ENCODE data around the gene CLDN16. TPM values are rescaled to one million over a fixed set of nuclear protein-coding genes. Genes with fewer than 3 reads are reported as not detected.

CLDN16 gene, protein sequence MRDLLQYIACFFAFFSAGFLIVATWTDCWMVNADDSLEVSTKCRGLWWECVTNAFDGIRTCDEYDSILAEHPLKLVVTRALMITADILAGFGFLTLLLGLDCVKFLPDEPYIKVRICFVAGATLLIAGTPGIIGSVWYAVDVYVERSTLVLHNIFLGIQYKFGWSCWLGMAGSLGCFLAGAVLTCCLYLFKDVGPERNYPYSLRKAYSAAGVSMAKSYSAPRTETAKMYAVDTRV
- under 1 TPM; 0.19 to 0.55 TPM for total RNA-seq
- 0.36 TPM for polyA plus RNA-seq (ENCODE audit: insufficient read depth, low read depth, low replicate concordance)
- long read RNA-seq, donor 1, partial matches to known transcripts: 0 of 1 reads
- long read RNA-seq, donor 1, other reads (novel, unspliced or antisense): 0 of 1 reads
- long read RNA-seq, donor 2: 0 reads

DNA sequence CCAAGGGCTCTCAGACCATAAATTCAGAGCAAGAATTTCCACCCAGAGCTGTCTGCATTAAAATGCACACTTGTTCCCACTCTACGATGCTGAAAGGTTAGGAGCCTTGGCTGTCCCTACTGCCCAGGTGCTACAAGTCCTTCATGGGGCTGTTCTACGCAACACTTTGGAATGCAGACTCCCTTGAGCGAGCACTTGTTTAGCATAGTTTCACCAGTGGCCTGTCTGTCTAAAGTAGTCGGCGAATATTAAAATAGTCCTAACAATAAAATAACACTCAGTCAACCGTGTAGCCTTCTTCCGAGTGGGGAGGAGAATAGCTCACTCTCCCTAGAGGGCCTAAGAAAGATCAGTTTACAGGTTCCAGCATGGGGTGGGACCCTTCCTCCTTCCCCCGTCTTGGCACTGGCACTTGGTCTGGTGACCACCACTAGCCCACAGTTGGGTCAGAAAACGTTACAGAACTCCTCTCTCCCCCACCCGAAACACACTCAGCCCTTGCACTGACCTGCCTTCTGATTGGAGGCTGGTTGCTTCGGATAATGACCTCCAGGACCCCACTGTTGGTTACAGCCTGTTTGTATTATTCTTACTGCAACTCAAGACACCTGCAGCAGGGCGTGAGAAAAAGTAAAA, at the start of gene CLDN16:
Gene CLDN16, plus strand, starts transcription at position 586 of the 636 bp plus-strand sequence. CDS start 167 bp downstream, outside the sequence.
- Histone ChIP-seq H3K36me3 (ENCODE audit: low read depth, missing control alignments) (no peaks in the 10 kb centered on the region), H3K4me1 (no peaks in the 10 kb centered on the region), H3K27me3 (no peaks in the 10 kb centered on the region), H3K27ac (no peak within 1 kb of the TSS), H3K9me3 (no peaks in the 10 kb centered on the region), H3K4me3 (no peak within 1 kb of the TSS)
- WGBS, 2 donors: 87 to 93% methylated on average over 12 of the region's 12 CpGs
- intact Hi-C loops (cut with DNase I; ENCODE audit: low total_unique reads): no loop called here
- DNase-seq: no peak
- TF ChIP-seq POLR2A (IDR thresholded peaks at IDR 0.05): no peak
- TF ChIP-seq, protein P1, sequence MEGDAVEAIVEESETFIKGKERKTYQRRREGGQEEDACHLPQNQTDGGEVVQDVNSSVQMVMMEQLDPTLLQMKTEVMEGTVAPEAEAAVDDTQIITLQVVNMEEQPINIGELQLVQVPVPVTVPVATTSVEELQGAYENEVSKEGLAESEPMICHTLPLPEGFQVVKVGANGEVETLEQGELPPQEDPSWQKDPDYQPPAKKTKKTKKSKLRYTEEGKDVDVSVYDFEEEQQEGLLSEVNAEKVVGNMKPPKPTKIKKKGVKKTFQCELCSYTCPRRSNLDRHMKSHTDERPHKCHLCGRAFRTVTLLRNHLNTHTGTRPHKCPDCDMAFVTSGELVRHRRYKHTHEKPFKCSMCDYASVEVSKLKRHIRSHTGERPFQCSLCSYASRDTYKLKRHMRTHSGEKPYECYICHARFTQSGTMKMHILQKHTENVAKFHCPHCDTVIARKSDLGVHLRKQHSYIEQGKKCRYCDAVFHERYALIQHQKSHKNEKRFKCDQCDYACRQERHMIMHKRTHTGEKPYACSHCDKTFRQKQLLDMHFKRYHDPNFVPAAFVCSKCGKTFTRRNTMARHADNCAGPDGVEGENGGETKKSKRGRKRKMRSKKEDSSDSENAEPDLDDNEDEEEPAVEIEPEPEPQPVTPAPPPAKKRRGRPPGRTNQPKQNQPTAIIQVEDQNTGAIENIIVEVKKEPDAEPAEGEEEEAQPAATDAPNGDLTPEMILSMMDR (IDR thresholded peaks at IDR 0.05): no peak

DNA sequence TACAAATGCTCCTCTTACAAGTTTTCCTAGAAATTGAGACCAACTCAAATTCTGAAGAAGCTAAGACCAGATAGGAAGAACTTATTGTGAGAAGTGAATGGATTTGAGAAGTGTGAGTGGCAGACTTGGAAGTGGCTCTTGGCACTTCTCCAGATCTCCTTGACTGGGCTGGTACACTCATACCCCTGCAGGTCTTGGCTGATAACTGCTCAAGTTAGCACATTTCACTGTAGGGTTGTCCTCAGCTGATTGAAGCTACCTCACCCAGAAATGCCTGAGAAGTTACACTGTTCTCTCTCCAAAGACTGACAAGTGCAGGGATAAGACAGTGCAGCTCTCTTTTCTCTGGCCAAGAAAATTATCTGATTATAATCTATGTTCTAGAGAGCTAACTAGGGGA, 49.2 kb upstream of the CLDN16 start:
- no peak for DNase-seq
- intact Hi-C loops (cut with DNase I; ENCODE audit: low total_unique reads): no loop called here
- no peaks in the 10 kb centered on the region for H3K27me3 ChIP-seq
- no peaks in the 10 kb centered on the region for H3K4me1 ChIP-seq
- TF ChIP-seq, protein P1 (IDR thresholded peaks at IDR 0.05): no peak
- TF ChIP-seq POLR2A (IDR thresholded peaks at IDR 0.05): no peak
- H3K36me3 ChIP-seq (ENCODE audit: low read depth, missing control alignments): no peaks in the 10 kb centered on the region
- no peak overlapping the region for H3K4me3 ChIP-seq
- H3K27ac ChIP-seq: no peak overlapping the region
- no peaks in the 10 kb centered on the region for H3K9me3 ChIP-seq

DNA sequence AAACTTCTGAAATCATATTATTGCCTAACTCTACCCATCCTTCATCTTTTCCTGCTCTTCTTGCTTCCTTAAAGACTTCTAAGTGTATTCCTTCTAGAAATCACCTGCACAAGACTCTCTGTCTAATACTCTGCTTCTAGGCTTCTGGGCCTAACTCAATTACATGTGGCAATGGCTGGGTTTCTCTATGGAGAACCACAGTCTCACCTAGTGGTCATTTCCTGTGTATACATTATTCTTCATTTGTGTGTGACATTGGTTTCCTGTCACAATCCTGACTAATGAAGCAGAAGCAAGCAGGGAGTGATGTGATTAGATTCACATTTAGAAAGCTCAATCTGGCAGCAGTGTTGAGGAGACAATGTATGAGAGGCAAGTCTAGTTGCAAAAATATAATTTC, 48.8 kb upstream of the CLDN16 start:
- no peak for DNase-seq
- no peak for TF ChIP-seq POLR2A (IDR thresholded peaks at IDR 0.05)
- TF ChIP-seq, protein P1 (IDR thresholded peaks at IDR 0.05): no peak
- H3K9me3 ChIP-seq: no peaks in the 10 kb centered on the region
- H3K4me1 ChIP-seq: no peaks in the 10 kb centered on the region
- no peaks in the 10 kb centered on the region for H3K36me3 ChIP-seq (ENCODE audit: low read depth, missing control alignments)
- no peaks in the 10 kb centered on the region for H3K27me3 ChIP-seq
- no peak overlapping the region for H3K4me3 ChIP-seq
- no peak overlapping the region for H3K27ac ChIP-seq
- intact Hi-C loops (cut with DNase I; ENCODE audit: low total_unique reads): no loop called here

DNA sequence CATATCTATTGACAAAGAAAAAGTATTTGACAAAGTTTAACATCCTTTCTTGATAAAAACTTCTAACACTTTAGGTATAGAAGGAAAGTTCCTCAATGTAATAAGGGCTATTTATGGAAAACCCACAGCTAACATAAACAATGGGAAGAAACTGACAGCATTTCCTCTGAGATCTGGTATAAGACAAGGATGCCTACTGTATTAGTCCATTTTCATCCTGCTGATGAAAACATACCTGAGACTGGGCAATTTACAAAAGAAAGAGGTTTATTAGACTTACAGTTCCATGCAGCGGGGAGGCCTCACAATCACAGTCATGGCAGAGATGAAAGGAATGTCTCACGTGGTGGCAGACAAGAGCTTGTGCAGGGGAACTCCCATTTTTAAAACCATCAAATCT, 47.9 kb upstream of the CLDN16 start:
- TF ChIP-seq, protein P1 (IDR thresholded peaks at IDR 0.05): no peak
- TF ChIP-seq POLR2A (IDR thresholded peaks at IDR 0.05): no peak
- DNase-seq: no peak
- Histone ChIP-seq H3K27ac (no peak overlapping the region), H3K4me3 (no peak overlapping the region), H3K27me3 (no peaks in the 10 kb centered on the region), H3K9me3 (no peaks in the 10 kb centered on the region), H3K4me1 (peaks cover 4% of the 10 kb centered on the region), H3K36me3 (ENCODE audit: low read depth, missing control alignments) (no peaks in the 10 kb centered on the region)
- WGBS, 2 donors: 88 to 89% methylated on average over 2 of the region's 2 CpGs
- intact Hi-C loops (cut with DNase I; ENCODE audit: low total_unique reads): no loop called here

Data from testis (tissue), 5 donors.